H9 (cell line): ENCODE results near the gene KIF26B. TPM values are rescaled to one million over a fixed set of nuclear protein-coding genes. Genes with fewer than 3 reads are reported as not detected.

Experiments
- DNase-seq: peaks from one replicate; pipeline ENCODE4 v3.0.0-alpha.2; 2017
- H2AFZ ChIP-seq: one replicate; pipeline ENCODE4 v1.6.1; 2013; ENCODE audit warnings: mild to moderate bottlenecking, low read length, control low read depth, moderate library complexity
- H2AK5ac ChIP-seq: 2 replicates; pipeline ENCODE4 v1.6.1; 2013; ENCODE audit warnings: low read length, control low read depth, mixed read lengths; ENCODE audit not compliant: insufficient read length
- H2BK120ac ChIP-seq: one replicate; pipeline ENCODE4 v1.6.1; 2013; ENCODE audit warnings: low read depth, mild to moderate bottlenecking, low read length, control low read depth, inconsistent platforms; ENCODE audit not compliant: poor library complexity, severe bottlenecking
- H2BK12ac ChIP-seq: 2 replicates; pipeline ENCODE4 v1.6.1; 2013; ENCODE audit warnings: low read length, control low read depth, mixed read lengths, low read depth; ENCODE audit not compliant: insufficient read length
- H2BK15ac ChIP-seq: 2 replicates; pipeline ENCODE4 v1.6.1; 2013; ENCODE audit warnings: low read depth, low read length, control low read depth
- H2BK20ac ChIP-seq: one replicate; pipeline ENCODE4 v1.6.1; 2013; ENCODE audit warnings: low read depth, mild to moderate bottlenecking, low read length, control low read depth, inconsistent platforms; ENCODE audit not compliant: poor library complexity, severe bottlenecking
- H2BK5ac ChIP-seq: 2 replicates; pipeline ENCODE4 v1.6.1; 2013; ENCODE audit warnings: low read length, control low read depth, mixed read lengths; ENCODE audit not compliant: insufficient read length
- H3K14ac ChIP-seq: 2 replicates; pipeline ENCODE4 v1.6.1; 2013; ENCODE audit warnings: low read length, control low read depth; ENCODE audit not compliant: insufficient read depth
- H3K18ac ChIP-seq: 2 replicates; pipeline ENCODE4 v1.6.1; 2013; ENCODE audit warnings: low read depth, mild to moderate bottlenecking, mixed read lengths, low read length, control low read depth; ENCODE audit not compliant: insufficient read length
- H3K23ac ChIP-seq: 2 replicates; pipeline ENCODE4 v1.6.1; 2013; ENCODE audit warnings: low read length, control low read depth, mixed read lengths, low read depth; ENCODE audit not compliant: insufficient read length
- H3K23me2 ChIP-seq: 2 replicates; pipeline ENCODE4 v1.6.1; 2013; ENCODE audit warnings: low read depth, mild to moderate bottlenecking, mixed read lengths, low read length, control low read depth; ENCODE audit not compliant: insufficient read length, poor library complexity, severe bottlenecking
- H3K27ac ChIP-seq: 2 replicates; pipeline ENCODE4 v1.5.1; 2013; ENCODE audit warnings: low read length, control low read depth, mixed read lengths, low read depth; ENCODE audit not compliant: insufficient read length
- H3K27me3 ChIP-seq: 2 replicates; pipeline ENCODE4 v1.6.1; 2013; ENCODE audit warnings: low read length, control low read depth, inconsistent platforms; ENCODE audit not compliant: insufficient read depth
- H3K4ac ChIP-seq: 2 replicates; pipeline ENCODE4 v1.6.1; 2013; ENCODE audit warnings: low read depth, mild to moderate bottlenecking, control low read depth, inconsistent platforms, low read length, moderate library complexity
- H3K4me1 ChIP-seq: 2 replicates; pipeline ENCODE4 v1.6.1; 2013; ENCODE audit warnings: low read length, control low read depth, inconsistent platforms; ENCODE audit not compliant: insufficient read depth
- H3K4me2 ChIP-seq: 2 replicates; pipeline ENCODE4 v1.6.1; 2013; ENCODE audit warnings: low read length, control low read depth, mixed read lengths; ENCODE audit not compliant: insufficient read length, insufficient read depth
- H3K56ac ChIP-seq: 2 replicates; pipeline ENCODE4 v1.6.1; 2013; ENCODE audit warnings: low read depth, mild to moderate bottlenecking, mixed read lengths, low read length, control low read depth; ENCODE audit not compliant: insufficient read length
- H3K79me1 ChIP-seq: 2 replicates; pipeline ENCODE4 v1.6.1; 2013; ENCODE audit warnings: low read depth, mild to moderate bottlenecking, moderate library complexity, low read length, control low read depth, inconsistent platforms; ENCODE audit not compliant: insufficient read depth, poor library complexity, severe bottlenecking
- H3K79me2 ChIP-seq: 2 replicates; pipeline ENCODE4 v1.6.1; 2013; ENCODE audit warnings: low read length, control low read depth, inconsistent platforms; ENCODE audit not compliant: insufficient read depth
- H3K9ac ChIP-seq: 2 replicates; pipeline ENCODE4 v1.6.1; 2013; ENCODE audit warnings: low read length, control low read depth, mixed read lengths; ENCODE audit not compliant: insufficient read length; ENCODE audit errors: extremely low read depth
- H3K9me3 ChIP-seq: one replicate; pipeline ENCODE4 v1.6.1; 2013; ENCODE audit warnings: low read depth, low read length, inconsistent platforms; ENCODE audit not compliant: control insufficient read depth
- H3T11ph ChIP-seq: one replicate; pipeline ENCODE4 v1.6.1; 2013; ENCODE audit warnings: mild to moderate bottlenecking, low read length, control low read depth, inconsistent platforms
- H4K20me1 ChIP-seq: one replicate; pipeline ENCODE4 v1.6.1; 2013; ENCODE audit not compliant: control insufficient read depth, insufficient read length, insufficient read depth
- H4K5ac ChIP-seq: 2 replicates; pipeline ENCODE4 v1.6.1; 2013; ENCODE audit warnings: low read depth, mild to moderate bottlenecking, mixed read lengths, low read length, control low read depth; ENCODE audit not compliant: insufficient read length
- H4K8ac ChIP-seq: replicated peaks from 2 replicates; pipeline ENCODE4 v1.6.1; 2013; ENCODE audit warnings: low read length, control low read depth, mixed read lengths, low read depth; ENCODE audit not compliant: insufficient read length
- H4K91ac ChIP-seq: 2 replicates; pipeline ENCODE4 v1.6.1; 2013; ENCODE audit warnings: low read depth, mild to moderate bottlenecking, moderate library complexity, mixed read lengths, low read length, control low read depth; ENCODE audit not compliant: insufficient read length
- H3K27ac Mint-ChIP-seq, 3 experiments: 2 replicates in 2 of 3; 3 replicates in 1 of 3; pipeline ENCODE4 v1.8.0; 2020 to 2021; ENCODE audit warnings: mixed read lengths in 3 of 3, mild to moderate bottlenecking in 1 of 3, moderate library complexity in 1 of 3
- H3K27me3 Mint-ChIP-seq: 2 replicates; pipeline ENCODE4 v1.8.0; 2021; ENCODE audit warnings: low read depth, mild to moderate bottlenecking, moderate library complexity, mixed read lengths
- H3K36me3 Mint-ChIP-seq, 3 experiments: 2 replicates in 2 of 3; 3 replicates in 1 of 3; pipeline ENCODE4 v1.8.0; 2020 to 2021; ENCODE audit warnings: low read depth in 3 of 3, mixed read lengths in 3 of 3; ENCODE audit not compliant: insufficient read depth in 1 of 3
- H3K4me1 Mint-ChIP-seq, 2 experiments: 2 replicates each; pipeline ENCODE4 v1.8.0; 2020; ENCODE audit warnings: mixed read lengths in 2 of 2
- H3K4me3 Mint-ChIP-seq, 2 experiments: 2 replicates in 1 of 2; 3 replicates in 1 of 2; pipeline ENCODE4 v1.8.0; 2020 to 2021; ENCODE audit warnings: mild to moderate bottlenecking in 2 of 2, mixed read lengths in 2 of 2, moderate library complexity in 1 of 2
- H3K9me3 Mint-ChIP-seq, 2 experiments: 2 replicates in 1 of 2; 3 replicates in 1 of 2; pipeline ENCODE4 v1.8.0; 2020; ENCODE audit warnings: mild to moderate bottlenecking in 2 of 2, mixed read lengths in 2 of 2, moderate library complexity in 1 of 2
- CTCF ChIP-seq: fragments of 200-600 bp; sonication (generic); conservative IDR thresholded peaks from 3 replicates; pipeline ENCODE4 v1.8.0; 2021; ENCODE audit warnings: antibody characterized with exemption, mild to moderate bottlenecking
- WGBS: extraction: QIAGEN DNeasy Blood & Tissue Kit; methylation state at CpG from one replicate; pipeline ENCODE4 v1.1.7; 2013; ENCODE audit warnings: missing lambda C conversion rate, low lambda C conversion rate, mixed read lengths; ENCODE audit not compliant: insufficient read length; ENCODE audit errors: extremely low coverage; 5-methylcytosine and 5-hydroxymethylcytosine counted together
- total RNA-seq: library from RNA; stranded (reverse); gene quantifications from 2 replicates; pipeline ENCODE4 v1.2.1, GENCODE V29; 2021

Gene KIF26B
- total RNA-seq, 1 experiment from 2014 or later = 0.13 TPM

- H3K36me3 Mint-ChIP-seq = no peaks in the 10 kb centered on the region
- H2AFZ ChIP-seq = no peak overlapping the region
- H3K9me3 ChIP-seq = no peaks in the 10 kb centered on the region
- no peak overlapping the region for H3K4me3 Mint-ChIP-seq
- no peak overlapping the region for H3K27ac ChIP-seq
- no peaks in the 10 kb centered on the region for H3K4me1 Mint-ChIP-seq
- H2AK5ac ChIP-seq = no peak overlapping the region
- no peak overlapping the region for H3K4me2 ChIP-seq
- H3K79me2 ChIP-seq = no peaks in the 10 kb centered on the region
- H2BK20ac ChIP-seq = no peak overlapping the region
- H3K27ac Mint-ChIP-seq = no peak overlapping the region
- no peak overlapping the region for H3K23ac ChIP-seq
- H4K8ac ChIP-seq = no peak overlapping the region
- H2BK120ac ChIP-seq = no peak overlapping the region
- H3K14ac ChIP-seq = no peak overlapping the region
- H3K4me1 ChIP-seq = no peaks in the 10 kb centered on the region
- no CpG with 5 or more reads among the region's 11 CpGs for WGBS
- no peaks in the 10 kb centered on the region for H3K23me2 ChIP-seq
- no peak overlapping the region for H3K56ac ChIP-seq
- H3K9me3 Mint-ChIP-seq = no peaks in the 10 kb centered on the region; a peak in 1 of 5 replicates
- no peak overlapping the region for H4K91ac ChIP-seq
- peaks cover 5% of the 10 kb centered on the region; the same call in 1 of the 2 replicates for H3K27me3 Mint-ChIP-seq
- no peak overlapping the region for H3K18ac ChIP-seq
- no peaks in the 10 kb centered on the region for H3K79me1 ChIP-seq
- H4K5ac ChIP-seq = no peak overlapping the region
- H3K27me3 ChIP-seq = no peaks in the 10 kb centered on the region
- DNase-seq = no peak
- no peak overlapping the region for H2BK5ac ChIP-seq
- no peak overlapping the region for H3K9ac ChIP-seq
- H3T11ph ChIP-seq = no peak overlapping the region
- no peak overlapping the region for H2BK12ac ChIP-seq
- no peak for TF ChIP-seq CTCF
- no peak overlapping the region for H2BK15ac ChIP-seq
- H3K4ac ChIP-seq = no peak overlapping the region
- no peaks in the 10 kb centered on the region for H4K20me1 ChIP-seq
These were observed 540.0 kb downstream of the KIF26B start for GRCh38 chr1:245694753-245695195.
